CD14-positive monocyte (primary cell): ENCODE results near the gene SF3B4. TPM values are rescaled to one million over a fixed set of nuclear protein-coding genes. Genes with fewer than 3 reads are reported as not detected.
A peak's percentile ranks its signal among the peaks of the same experiment; 100 is the strongest.

Source experiments
- DNase-seq, 3 donors: peaks; one replicate each; pipeline ENCODE4 v3.0.0-alpha.2; 2011 to 2022
- H2AFZ ChIP-seq: 2 replicates; pipeline ENCODE4 v1.6.0; 2012; ENCODE audit warnings: mild to moderate bottlenecking, low read depth, low read length, inconsistent platforms; ENCODE audit not compliant: insufficient read depth, poor library complexity, severe bottlenecking
- H3K27ac ChIP-seq, 2 donors: 1 replicate in 1 of 2; 2 replicates in 1 of 2; pipeline ENCODE4 v1.5.1; 2012 to 2013; ENCODE audit warnings: low read length in 2 of 2, control low read depth in 1 of 2, inconsistent platforms in 1 of 2, low read depth in 1 of 2, mild to moderate bottlenecking in 1 of 2
- H3K27me3 ChIP-seq, 2 donors: one replicate each; pipeline versions ENCODE4 v1.6.0 to v1.6.1; 2011 to 2013; ENCODE audit warnings: low read length in 2 of 2; ENCODE audit not compliant: control insufficient read depth in 2 of 2, insufficient read depth in 2 of 2
- H3K36me3 ChIP-seq, 2 donors: replicated peaks in 1 of 2; 1 replicate in 1 of 2; 2 replicates in 1 of 2; pipeline versions ENCODE4 v1.5.1 to v1.6.1; 2012 to 2013; ENCODE audit warnings: low read length in 2 of 2, control low read depth in 1 of 2, inconsistent platforms in 1 of 2, mild to moderate bottlenecking in 1 of 2; ENCODE audit not compliant: insufficient read depth in 2 of 2, control insufficient read depth in 1 of 2
- H3K4me1 ChIP-seq, 2 donors: 1 replicate in 1 of 2; 2 replicates in 1 of 2; pipeline versions ENCODE4 v1.5.1 to v1.6.1; 2012 to 2013; ENCODE audit warnings: low read length in 2 of 2, control low read depth in 1 of 2, inconsistent platforms in 1 of 2, mild to moderate bottlenecking in 1 of 2, moderate library complexity in 1 of 2; ENCODE audit not compliant: insufficient read depth in 2 of 2, control insufficient read depth in 1 of 2
- H3K4me2 ChIP-seq: replicated peaks from 2 replicates; pipeline ENCODE3; 2012; ENCODE audit warnings: low read length, moderate library complexity, mild to moderate bottlenecking; ENCODE audit not compliant: poor library complexity, severe bottlenecking; ENCODE audit errors: extremely low read depth
- H3K4me3 ChIP-seq, 3 experiments: fragments of 200-600 bp in 1 of 3; sonication (generic) in 1 of 3; replicated peaks in 1 of 3; 1 replicate in 2 of 3; 2 replicates in 1 of 3; pipeline ENCODE4 v1.5.1; 2011 to 2013; ENCODE audit warnings: low read length in 3 of 3, mild to moderate bottlenecking in 3 of 3, control low read depth in 2 of 3, low read depth in 2 of 3, inconsistent platforms in 1 of 3, moderate library complexity in 1 of 3
- H3K79me2 ChIP-seq: 2 replicates; pipeline ENCODE4 v1.6.0; 2012; ENCODE audit warnings: mild to moderate bottlenecking, control low read depth, inconsistent platforms, low read length, moderate library complexity; ENCODE audit not compliant: insufficient read depth
- H3K9ac ChIP-seq: 2 replicates; pipeline ENCODE4 v1.6.0; 2017; ENCODE audit warnings: low read length, mild to moderate bottlenecking; ENCODE audit not compliant: insufficient read depth, poor library complexity, severe bottlenecking
- H3K9me3 ChIP-seq, 2 donors: replicated peaks in 1 of 2; 1 replicate in 1 of 2; 2 replicates in 1 of 2; pipeline versions ENCODE4 v1.5.1 to v1.6.1; 2012 to 2013; ENCODE audit warnings: low read length in 2 of 2, control low read depth in 1 of 2; ENCODE audit not compliant: control insufficient read depth in 1 of 2, insufficient read depth in 1 of 2
- H4K20me1 ChIP-seq: 2 replicates; pipeline ENCODE4 v1.6.0; 2012; ENCODE audit warnings: mild to moderate bottlenecking, low read length, control low read depth, moderate library complexity; ENCODE audit not compliant: insufficient read depth
- H3K27ac Mint-ChIP-seq, 7 donors: one replicate each; pipeline ENCODE4 v1.8.0; 2020; ENCODE audit warnings: mild to moderate bottlenecking in 7 of 7, mixed read lengths in 7 of 7, moderate library complexity in 6 of 7, inconsistent platforms in 2 of 7
- H3K27me3 Mint-ChIP-seq, 3 donors: one replicate each; pipeline ENCODE4 v1.8.0; 2021 to 2022; ENCODE audit warnings: low read depth in 3 of 3, mild to moderate bottlenecking in 3 of 3, mixed read lengths in 3 of 3, moderate library complexity in 3 of 3, inconsistent platforms in 1 of 3
- H3K36me3 Mint-ChIP-seq, 2 donors: one replicate each; pipeline ENCODE4 v1.8.0; 2020; ENCODE audit warnings: mixed read lengths in 2 of 2, inconsistent platforms in 1 of 2, mild to moderate bottlenecking in 1 of 2
- H3K4me1 Mint-ChIP-seq: one replicate; pipeline ENCODE4 v1.8.0; 2020; ENCODE audit warnings: mild to moderate bottlenecking, mixed read lengths
- H3K4me3 Mint-ChIP-seq, 2 donors: one replicate each; pipeline ENCODE4 v1.8.0; 2020; ENCODE audit warnings: mild to moderate bottlenecking in 2 of 2, mixed read lengths in 2 of 2, moderate library complexity in 1 of 2
- H3K9me3 Mint-ChIP-seq, 7 donors: one replicate each; pipeline ENCODE4 v1.8.0; 2020 to 2022; ENCODE audit warnings: mixed read lengths in 7 of 7, mild to moderate bottlenecking in 6 of 7, moderate library complexity in 6 of 7, inconsistent platforms in 2 of 7
- CTCF ChIP-seq: fragments of 200-600 bp; IDR thresholded peaks from one replicate; pipeline ENCODE4 v1.8.0; 2022; ENCODE audit warnings: antibody characterized with exemption, mild to moderate bottlenecking
- WGBS: methylation state at CpG from one replicate; pipeline ENCODE4 v1.1.5; 2013; ENCODE audit warnings: missing lambda C conversion rate; ENCODE audit not compliant: insufficient coverage; 5-methylcytosine and 5-hydroxymethylcytosine counted together
- intact Hi-C, 2 donors: fragments of 100-400 bp; cut with micrococcal nuclease; formaldehyde crosslinking; loops; one replicate each; pipeline versions ENCODE4 v1.15.0 to v1.15.1; 2023
- polyA plus RNA-seq, 3 donors: library from polyadenylated mRNA; depleted of rRNA in 1 of 3; unstranded in 2 of 3; stranded (reverse) in 1 of 3; fragments of 300-500 nt in 2 of 3; fragments of >200 nt in 1 of 3; fragmentation: Illumina TruSeq in 2 of 3; gene quantifications; 1 replicate in 2 of 3; 2 replicates in 1 of 3; pipeline ENCODE4 v1.2.3, GENCODE V29; 2012 to 2021

Gene SF3B4
- polyA plus RNA-seq, 3 donors: 52.2 to 78.6 (median 64.6) TPM

GRCh38 chr1:149925345-149925744 is 2.3 kb downstream of the SF3B4 start:
- intact Hi-C loops: loop anchor here in 1 of 2 donors (2.0 kb wide), 1 partner anchor 39 kb away; no protein-coding TSS in a partner anchor
- Histone ChIP-seq H3K4me3 (no peak overlapping the region), H3K4me1 (peaks cover 36 to 45% of the 10 kb centered on the region in 2 donors), H3K4me2 (no peak overlapping the region), H2AFZ (no peak overlapping the region), H4K20me1 (peaks cover 38% of the 10 kb centered on the region), H3K27ac (no peak overlapping the region), H3K9me3 (no peaks in the 10 kb centered on the region), H3K9ac (no peak overlapping the region), H3K36me3 (peaks cover 45 to 55% of the 10 kb centered on the region in 2 donors), H3K27me3 (no peaks in the 10 kb centered on the region), H3K79me2 (peaks cover 46% of the 10 kb centered on the region)
- DNase-seq: no peak
- WGBS: 94% methylated on average over 2 of the region's 3 CpGs
- H3K4me1 Mint-ChIP-seq: peaks cover 39% of the 10 kb centered on the region
- no peaks in the 10 kb centered on the region for H3K9me3 Mint-ChIP-seq
- H3K4me3 Mint-ChIP-seq: no peak overlapping the region
- no peak for TF ChIP-seq CTCF
- H3K27ac Mint-ChIP-seq: peak overlapping the region in 2 of 7 donors; percentile 27 to 58
- H3K27me3 Mint-ChIP-seq: peaks cover 0 to 2% (median 0%) of the 10 kb centered on the region in 3 donors
- H3K36me3 Mint-ChIP-seq: peaks cover 50 to 51% of the 10 kb centered on the region in 2 donors

GRCh38 chr1:149923626-149924025 is 4.0 kb downstream of the SF3B4 start:
- peaks cover 18 to 28% of the 10 kb centered on the region in 2 donors for H3K4me1 ChIP-seq
- no peak for TF ChIP-seq CTCF
- H4K20me1 ChIP-seq: peaks cover 38% of the 10 kb centered on the region
- intact Hi-C loops: loop anchor here in 1 of 2 donors (2.0 kb wide), 1 partner anchor 41 kb away; no protein-coding TSS in a partner anchor
- Mint-ChIP-seq H3K9me3 (no peaks in the 10 kb centered on the region), H3K27ac (no peak overlapping the region), H3K4me3 (no peak overlapping the region), H3K36me3 (peaks cover 48 to 50% of the 10 kb centered on the region in 2 donors), H3K4me1 (peaks cover 22% of the 10 kb centered on the region), H3K27me3 (peaks cover 0 to 5% (median under 1%) of the 10 kb centered on the region in 3 donors)
- H3K4me2 ChIP-seq: no peak overlapping the region
- H3K27ac ChIP-seq: no peak overlapping the region
- WGBS: 95% methylated on average over 7 of the region's 10 CpGs
- H3K9ac ChIP-seq: no peak overlapping the region
- no peaks in the 10 kb centered on the region for H3K27me3 ChIP-seq
- peaks cover 29% of the 10 kb centered on the region for H3K79me2 ChIP-seq
- peaks cover 45 to 55% of the 10 kb centered on the region in 2 donors for H3K36me3 ChIP-seq
- DNase-seq: no peak
- H3K4me3 ChIP-seq: no peak overlapping the region
- H3K9me3 ChIP-seq: no peaks in the 10 kb centered on the region
- no peak overlapping the region for H2AFZ ChIP-seq
